Hepatocyte (in vitro differentiated cells): ENCODE data around the gene JOSD2. TPM values are rescaled to one million over a fixed set of nuclear protein-coding genes. Genes with fewer than 3 reads are reported as not detected.

Source experiments
- DNase-seq: peaks from one replicate; pipeline ENCODE4 v3.0.0-alpha.2; 2016; ENCODE audit warnings: low spot score
- H2AFZ ChIP-seq: fragments of 200-600 bp; sonication (generic); 2 replicates; pipeline ENCODE4 v1.6.0; 2016; ENCODE audit warnings: antibody characterized with exemption, mild to moderate bottlenecking
- H3K27ac ChIP-seq: fragments of 200-600 bp; sonication (generic); 2 replicates; pipeline ENCODE4 v1.5.1; 2016; ENCODE audit warnings: mild to moderate bottlenecking
- H3K27me3 ChIP-seq: fragments of 200-600 bp; sonication (generic); 2 replicates; pipeline ENCODE4 v1.6.1; 2016
- H3K36me3 ChIP-seq: fragments of 200-600 bp; sonication (generic); replicated peaks from 2 replicates; pipeline ENCODE4 v1.5.1; 2016; ENCODE audit warnings: low read depth; ENCODE audit not compliant: insufficient read depth
- H3K4me1 ChIP-seq: fragments of 200-600 bp; sonication (generic); 2 replicates; pipeline ENCODE4 v1.5.1; 2016; ENCODE audit warnings: mild to moderate bottlenecking, moderate library complexity; ENCODE audit not compliant: insufficient read depth
- H3K4me2 ChIP-seq: fragments of 200-600 bp; sonication (generic); 2 replicates; pipeline ENCODE4 v1.6.0; 2016
- H3K4me3 ChIP-seq: fragments of 200-600 bp; sonication (generic); 2 replicates; pipeline ENCODE4 v1.5.1; 2016; ENCODE audit warnings: mild to moderate bottlenecking
- H3K79me2 ChIP-seq: fragments of 200-600 bp; sonication (generic); 2 replicates; pipeline ENCODE4 v1.6.0; 2017; ENCODE audit warnings: mild to moderate bottlenecking
- H3K9me2 ChIP-seq: fragments of 200-600 bp; sonication (generic); replicated peaks from 2 replicates; pipeline ENCODE4 v1.6.0; 2017; ENCODE audit warnings: mild to moderate bottlenecking; ENCODE audit not compliant: insufficient read depth
- H3K9me3 ChIP-seq: fragments of 200-600 bp; sonication (generic); 2 replicates; pipeline ENCODE4 v1.5.1; 2016; ENCODE audit warnings: low read depth, mild to moderate bottlenecking
- H4K20me1 ChIP-seq: fragments of 200-600 bp; sonication (generic); 2 replicates; pipeline ENCODE4 v1.6.0; 2016; ENCODE audit warnings: mild to moderate bottlenecking; ENCODE audit not compliant: insufficient read depth, poor library complexity, severe bottlenecking
- EZH2 ChIP-seq: fragments of 200-600 bp; sonication (generic); IDR thresholded peaks from 2 replicates; pipeline ENCODE4 v1.6.1; 2016; ENCODE audit warnings: antibody characterized with exemption, mild to moderate bottlenecking, borderline replicate concordance
- EZH2phosphoT487 ChIP-seq: fragments of 200-600 bp; sonication (generic); IDR thresholded peaks from one replicate; pipeline ENCODE4 v1.6.1; 2018; ENCODE audit warnings: antibody characterized with exemption, mild to moderate bottlenecking, low read depth, moderate library complexity; ENCODE audit not compliant: unreplicated experiment, severe bottlenecking
- WGBS: methylation state at CpG from one replicate; pipeline ENCODE4 v1.1.6; 2016; ENCODE audit warnings: low lambda C conversion rate; ENCODE audit errors: missing lambda C conversion rate; 5-methylcytosine and 5-hydroxymethylcytosine counted together
- polyA plus RNA-seq: library from polyadenylated mRNA; unstranded; fragments of >200 nt; fragmentation: Nextera tagmentation; extraction: Ambion mirVana; gene quantifications from 2 replicates; pipeline ENCODE4 v1.2.1, GENCODE V29; 2016
- total RNA-seq: library from RNA; depleted of rRNA; stranded (reverse); fragments of >200 nt; gene quantifications from 2 replicates; pipeline ENCODE4 v1.2.3, GENCODE V29; 2014
- TF ChIP-seq, protein P1 (sequence below): fragments of 200-600 bp; sonication (generic); IDR thresholded peaks from 2 replicates; pipeline ENCODE4 v1.5.1; 2016; ENCODE audit warnings: antibody characterized with exemption, mild to moderate bottlenecking; ENCODE audit not compliant: poor library complexity

The JOSD2 gene
- total and polyA plus RNA-seq, 2 experiments from 2014 or later, result 19.0 to 82.9 TPM

DNA sequence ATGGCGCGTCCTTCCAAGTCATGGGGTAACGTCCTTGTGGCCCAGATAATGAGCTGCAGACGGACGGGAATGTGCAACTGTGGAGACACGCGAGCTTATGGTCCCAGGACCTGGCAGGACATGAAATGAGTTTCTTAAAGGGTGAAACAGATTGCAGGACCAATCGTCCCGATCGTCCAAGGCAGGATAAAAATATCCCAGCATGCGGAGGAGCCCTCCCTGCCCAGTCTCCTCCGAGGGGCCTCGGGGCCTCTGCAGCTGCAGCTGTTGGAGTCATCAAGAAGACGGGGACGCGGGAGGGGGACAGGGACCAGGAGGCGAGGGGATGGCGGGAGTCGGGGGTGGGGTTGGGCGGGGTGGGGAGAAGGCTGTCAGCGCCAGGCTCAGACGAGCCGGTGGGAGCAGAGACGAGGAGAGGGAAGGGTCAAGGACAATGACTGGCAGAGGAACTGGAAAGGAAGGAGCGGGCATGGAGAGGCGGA is 20.0 kb downstream of the JOSD2 start:
- Histone ChIP-seq H3K4me3 (no peak overlapping the region), H3K79me2 (no peaks in the 10 kb centered on the region), H3K27me3 (peaks cover 16% of the 10 kb centered on the region), H3K36me3 (no peaks in the 10 kb centered on the region), H3K9me2 (no peaks in the 10 kb centered on the region), H3K4me2 (no peak overlapping the region), H3K9me3 (no peaks in the 10 kb centered on the region), H3K4me1 (no peaks in the 10 kb centered on the region), H2AFZ (no peak overlapping the region), H4K20me1 (no peaks in the 10 kb centered on the region), H3K27ac (no peak overlapping the region)
- no peak for DNase-seq
- TF ChIP-seq EZH2 (no peak), EZH2phosphoT487 (no peak)
- TF ChIP-seq, protein P1, sequence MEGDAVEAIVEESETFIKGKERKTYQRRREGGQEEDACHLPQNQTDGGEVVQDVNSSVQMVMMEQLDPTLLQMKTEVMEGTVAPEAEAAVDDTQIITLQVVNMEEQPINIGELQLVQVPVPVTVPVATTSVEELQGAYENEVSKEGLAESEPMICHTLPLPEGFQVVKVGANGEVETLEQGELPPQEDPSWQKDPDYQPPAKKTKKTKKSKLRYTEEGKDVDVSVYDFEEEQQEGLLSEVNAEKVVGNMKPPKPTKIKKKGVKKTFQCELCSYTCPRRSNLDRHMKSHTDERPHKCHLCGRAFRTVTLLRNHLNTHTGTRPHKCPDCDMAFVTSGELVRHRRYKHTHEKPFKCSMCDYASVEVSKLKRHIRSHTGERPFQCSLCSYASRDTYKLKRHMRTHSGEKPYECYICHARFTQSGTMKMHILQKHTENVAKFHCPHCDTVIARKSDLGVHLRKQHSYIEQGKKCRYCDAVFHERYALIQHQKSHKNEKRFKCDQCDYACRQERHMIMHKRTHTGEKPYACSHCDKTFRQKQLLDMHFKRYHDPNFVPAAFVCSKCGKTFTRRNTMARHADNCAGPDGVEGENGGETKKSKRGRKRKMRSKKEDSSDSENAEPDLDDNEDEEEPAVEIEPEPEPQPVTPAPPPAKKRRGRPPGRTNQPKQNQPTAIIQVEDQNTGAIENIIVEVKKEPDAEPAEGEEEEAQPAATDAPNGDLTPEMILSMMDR, result no peak
- 71% methylated on average over 18 of the region's 26 CpGs for WGBS

DNA sequence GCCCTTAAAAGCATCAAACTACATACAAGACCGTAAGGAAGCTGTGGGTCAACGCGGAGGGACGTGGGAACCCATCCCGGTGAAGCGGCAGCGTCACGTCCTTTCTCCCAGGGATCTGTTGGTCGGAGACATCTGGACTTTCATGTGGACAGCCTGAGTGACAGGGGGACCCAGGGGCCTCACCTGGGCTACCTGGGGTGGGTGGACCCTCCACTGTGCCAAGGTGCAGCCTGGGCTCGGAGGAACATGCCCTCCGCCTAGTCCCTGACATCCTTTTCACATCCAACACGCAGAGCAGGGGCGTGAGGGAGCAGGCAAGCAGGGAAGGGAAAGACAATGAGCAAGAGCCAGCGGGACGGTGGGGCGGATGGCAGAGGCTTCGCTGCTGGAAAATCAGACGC is 20.6 kb downstream of the JOSD2 start:
- WGBS, result 94% methylated on average over 18 of the region's 18 CpGs
- Histone ChIP-seq H3K36me3 (no peaks in the 10 kb centered on the region), H3K79me2 (no peaks in the 10 kb centered on the region), H2AFZ (no peak overlapping the region), H3K4me3 (no peak overlapping the region), H4K20me1 (no peaks in the 10 kb centered on the region), H3K4me2 (no peak overlapping the region), H3K9me3 (no peaks in the 10 kb centered on the region), H3K9me2 (no peaks in the 10 kb centered on the region), H3K27me3 (peaks cover 16% of the 10 kb centered on the region), H3K27ac (no peak overlapping the region), H3K4me1 (no peaks in the 10 kb centered on the region)
- no peak for TF ChIP-seq EZH2
- no peak for TF ChIP-seq EZH2phosphoT487
- TF ChIP-seq, protein P1, result no peak
- no peak for DNase-seq

DNA sequence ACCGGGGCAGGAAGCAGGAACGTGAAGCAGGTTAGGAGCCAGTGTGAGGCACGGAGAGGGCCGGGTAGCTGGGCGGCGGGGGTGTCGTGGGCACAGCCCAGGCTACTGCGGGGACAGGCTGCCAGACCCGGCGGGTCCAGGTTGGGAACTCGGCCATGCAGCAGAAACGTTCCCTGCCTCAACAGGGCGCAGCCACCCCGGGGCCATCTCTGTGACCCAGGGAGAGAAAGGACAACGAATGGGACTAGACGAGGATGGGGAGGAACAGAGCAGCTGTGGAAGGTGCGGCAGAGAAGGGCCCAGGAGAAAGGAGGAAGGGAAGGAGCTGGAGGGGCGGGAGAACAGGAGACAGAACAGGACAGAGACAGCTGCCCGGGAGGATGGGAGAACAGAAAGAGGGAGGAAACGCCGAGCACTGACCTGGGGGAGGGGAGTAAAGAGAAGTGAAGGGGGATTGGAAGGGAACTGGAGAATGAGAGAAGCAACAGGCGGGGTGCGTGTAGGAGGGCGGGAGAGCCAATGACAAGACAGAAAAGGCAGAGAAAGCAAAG is 21.5 kb downstream of the JOSD2 start:
- Histone ChIP-seq H3K79me2 (no peaks in the 10 kb centered on the region), H4K20me1 (no peaks in the 10 kb centered on the region), H3K27me3 (peaks cover 16% of the 10 kb centered on the region), H3K9me3 (no peaks in the 10 kb centered on the region), H3K36me3 (no peaks in the 10 kb centered on the region), H3K4me3 (no peak overlapping the region), H3K4me2 (no peak overlapping the region), H3K27ac (no peak overlapping the region), H3K9me2 (no peaks in the 10 kb centered on the region), H3K4me1 (no peaks in the 10 kb centered on the region), H2AFZ (no peak overlapping the region)
- no peak for DNase-seq
- WGBS, result 31% methylated on average over 24 of the region's 24 CpGs
- TF ChIP-seq EZH2phosphoT487, result no peak
- TF ChIP-seq, protein P1, result no peak
